K562 (cell line): Measurements from ENCODE around the gene UCHL5. TPM values are rescaled to one million over a fixed set of nuclear protein-coding genes. Genes with fewer than 3 reads are reported as not detected.

Experiments
- BRD9 ChIP-seq: fragments of 450-650 bp; IDR thresholded peaks from 2 replicates; pipeline ENCODE4 v1.6.1; 2018; ENCODE audit warnings: low read depth; ENCODE audit not compliant: partially characterized antibody
- FOXM1 ChIP-seq, 2 experiments: fragments of 450-650 bp in 1 of 2; sonication (generic) in 1 of 2; formaldehyde crosslinking in 1 of 2; IDR thresholded peaks; 2 replicates each; pipeline versions ENCODE4 v1.6.1 to v1.9.0; 2017 to 2022; ENCODE audit warnings: low read depth in 2 of 2, mild to moderate bottlenecking in 2 of 2, missing genetic modification reagents in 1 of 2, moderate library complexity in 1 of 2
- HDAC2 ChIP-seq: fragments of 450-650 bp; IDR thresholded peaks from 2 replicates; pipeline ENCODE4 v1.6.1; 2016; ENCODE audit warnings: mild to moderate bottlenecking
- HNRNPK ChIP-seq: fragments of 200-400 bp; formaldehyde crosslinking; IDR thresholded peaks from one replicate; pipeline ENCODE4 v1.6.1; 2018; ENCODE audit warnings: mild to moderate bottlenecking, low read depth, low read length; ENCODE audit not compliant: poor library complexity, severe bottlenecking
- KDM1A ChIP-seq, 2 experiments: fragments of 450-650 bp; IDR thresholded peaks; 2 replicates each; pipeline ENCODE4 v1.6.1; 2016; ENCODE audit warnings: mild to moderate bottlenecking in 2 of 2
- KDM2B ChIP-seq: fragments of 250-450 bp; sonication (Bioruptor Pico); IDR thresholded peaks from 2 replicates; pipeline ENCODE4 v1.8.0; 2021; ENCODE audit warnings: mild to moderate bottlenecking, moderate library complexity
- RFX1 ChIP-seq: fragments of 450-650 bp; IDR thresholded peaks from 2 replicates; pipeline ENCODE4 v1.6.1; 2016; ENCODE audit warnings: mild to moderate bottlenecking, moderate library complexity
- ZNF311 ChIP-seq: fragments of 250-450 bp; sonication (Bioruptor Pico); IDR thresholded peaks from 2 replicates; pipeline ENCODE4 v1.4.0; 2020; ENCODE audit warnings: mild to moderate bottlenecking, moderate library complexity
- ZNF586 ChIP-seq: fragments of 450-650 bp; formaldehyde crosslinking; conservative IDR thresholded peaks from 2 replicates; pipeline ENCODE4 v1.4.0; 2020; ENCODE audit warnings: mild to moderate bottlenecking, moderate library complexity
- polyA plus RNA-seq, 8 experiments: library from polyadenylated mRNA; depleted of rRNA in 4 of 8; stranded (reverse) in 5 of 8; unstranded in 3 of 8; fragments of >200 nt; fragmentation: Nextera tagmentation in 2 of 8; fragmentation: Illumina TruSeq in 1 of 8; extraction: Ambion mirVana in 2 of 8; extraction: Trizol in 1 of 8; gene quantifications; 2 replicates each; pipeline versions ENCODE4 v1.2.1 to v1.2.3, GENCODE V29; 2011 to 2014; ENCODE audit warnings: inconsistent platforms in 1 of 8, missing spikeins in 1 of 8
- total RNA-seq, 7 experiments: library from RNA; depleted of rRNA in 6 of 7; stranded (reverse); fragments of >200 nt in 6 of 7; fragmentation: Illumina TruSeq in 2 of 7; extraction: Trizol in 2 of 7; gene quantifications; 2 replicates each; pipeline versions ENCODE4 v1.2.1 to v1.2.3, GENCODE V29; 2011 to 2021; ENCODE audit warnings: low replicate concordance in 1 of 7
- TF ChIP-seq, protein P1 (sequence below): sonication (generic); formaldehyde crosslinking; IDR thresholded peaks from 2 replicates; pipeline ENCODE4 v1.8.1; 2022; ENCODE audit warnings: missing genetic modification reagents
- TF ChIP-seq, protein P2 (sequence below): fragments of 450-650 bp; conservative IDR thresholded peaks from 2 replicates; pipeline ENCODE4 v1.6.1; 2016; ENCODE audit warnings: missing genetic modification characterization, low read depth, mild to moderate bottlenecking, missing compliant biosample characterization, moderate library complexity
- TF ChIP-seq, protein P3 (sequence below): fragments of 250-450 bp; sonication (Bioruptor Pico); IDR thresholded peaks from 2 replicates; pipeline ENCODE4 v1.4.0; 2020; ENCODE audit warnings: mild to moderate bottlenecking
- TF ChIP-seq, protein P4 (sequence below): sonication (generic); formaldehyde crosslinking; IDR thresholded peaks from 2 replicates; pipeline ENCODE4 v1.8.0; 2022; ENCODE audit warnings: missing genetic modification reagents, mild to moderate bottlenecking, moderate library complexity, borderline replicate concordance
- TF ChIP-seq, protein P5 (sequence below): conservative IDR thresholded peaks from 2 replicates; pipeline ENCODE4 v1.6.1; 2011; ENCODE audit warnings: low read depth, mild to moderate bottlenecking, low read length; ENCODE audit not compliant: control insufficient read depth
- TF ChIP-seq, protein P6 (sequence below): fragments of 450-650 bp; IDR thresholded peaks from 2 replicates; pipeline ENCODE4 v1.6.1; 2016; ENCODE audit warnings: low read depth, mild to moderate bottlenecking, moderate library complexity
- TF ChIP-seq, protein P7 (sequence below): fragments of 450-650 bp; IDR thresholded peaks from 2 replicates; pipeline ENCODE4 v1.7.1; 2018; ENCODE audit warnings: mild to moderate bottlenecking, low read depth; ENCODE audit not compliant: partially characterized antibody

Gene UCHL5
- total and polyA plus RNA-seq, 9 of the 15 experiments (the other 6 are each of a cell fraction or from before 2014, with no cell fraction given) = 61.0 to 206 (median 122) TPM

DNA sequence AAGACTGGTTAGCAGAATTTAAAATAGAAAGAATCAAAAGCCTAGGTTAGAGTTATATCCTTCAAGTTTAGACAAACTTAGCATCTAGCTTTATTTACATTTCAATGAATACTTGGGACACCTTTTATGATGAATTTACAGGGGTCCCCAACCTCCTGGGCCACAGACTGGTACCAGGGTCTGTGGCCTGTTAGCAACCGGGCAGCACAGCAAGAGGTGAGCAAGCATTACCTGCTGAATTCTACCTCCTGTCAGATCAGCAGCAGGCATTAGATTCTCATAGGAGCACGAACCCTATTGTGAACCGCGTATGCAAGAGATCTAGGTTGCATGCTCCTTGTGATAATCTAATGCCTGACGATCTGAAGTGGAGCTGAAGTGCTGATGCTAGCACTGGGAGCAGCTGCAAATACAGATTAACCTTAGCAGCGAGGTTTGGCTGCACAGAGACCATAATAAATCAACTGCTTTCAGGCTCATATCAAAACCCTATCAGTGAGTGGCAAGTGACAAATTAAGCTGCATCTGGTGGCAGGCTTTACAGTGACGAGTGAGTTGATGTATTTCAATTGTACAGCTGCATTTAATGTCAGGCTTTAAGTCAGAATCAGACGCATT lies 82.0 kb downstream of the UCHL5 start (continued):
- TF ChIP-seq, protein P1, sequence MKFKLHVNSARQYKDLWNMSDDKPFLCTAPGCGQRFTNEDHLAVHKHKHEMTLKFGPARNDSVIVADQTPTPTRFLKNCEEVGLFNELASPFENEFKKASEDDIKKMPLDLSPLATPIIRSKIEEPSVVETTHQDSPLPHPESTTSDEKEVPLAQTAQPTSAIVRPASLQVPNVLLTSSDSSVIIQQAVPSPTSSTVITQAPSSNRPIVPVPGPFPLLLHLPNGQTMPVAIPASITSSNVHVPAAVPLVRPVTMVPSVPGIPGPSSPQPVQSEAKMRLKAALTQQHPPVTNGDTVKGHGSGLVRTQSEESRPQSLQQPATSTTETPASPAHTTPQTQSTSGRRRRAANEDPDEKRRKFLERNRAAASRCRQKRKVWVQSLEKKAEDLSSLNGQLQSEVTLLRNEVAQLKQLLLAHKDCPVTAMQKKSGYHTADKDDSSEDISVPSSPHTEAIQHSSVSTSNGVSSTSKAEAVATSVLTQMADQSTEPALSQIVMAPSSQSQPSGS (CRISPR knock-in tag) = no peak
- TF ChIP-seq, protein P2, sequence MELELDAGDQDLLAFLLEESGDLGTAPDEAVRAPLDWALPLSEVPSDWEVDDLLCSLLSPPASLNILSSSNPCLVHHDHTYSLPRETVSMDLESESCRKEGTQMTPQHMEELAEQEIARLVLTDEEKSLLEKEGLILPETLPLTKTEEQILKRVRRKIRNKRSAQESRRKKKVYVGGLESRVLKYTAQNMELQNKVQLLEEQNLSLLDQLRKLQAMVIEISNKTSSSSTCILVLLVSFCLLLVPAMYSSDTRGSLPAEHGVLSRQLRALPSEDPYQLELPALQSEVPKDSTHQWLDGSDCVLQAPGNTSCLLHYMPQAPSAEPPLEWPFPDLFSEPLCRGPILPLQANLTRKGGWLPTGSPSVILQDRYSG (tag) = 0 out of 2 replicates have a peak, but pooled peaks have one; percentile 56
- TF ChIP-seq, protein P3, sequence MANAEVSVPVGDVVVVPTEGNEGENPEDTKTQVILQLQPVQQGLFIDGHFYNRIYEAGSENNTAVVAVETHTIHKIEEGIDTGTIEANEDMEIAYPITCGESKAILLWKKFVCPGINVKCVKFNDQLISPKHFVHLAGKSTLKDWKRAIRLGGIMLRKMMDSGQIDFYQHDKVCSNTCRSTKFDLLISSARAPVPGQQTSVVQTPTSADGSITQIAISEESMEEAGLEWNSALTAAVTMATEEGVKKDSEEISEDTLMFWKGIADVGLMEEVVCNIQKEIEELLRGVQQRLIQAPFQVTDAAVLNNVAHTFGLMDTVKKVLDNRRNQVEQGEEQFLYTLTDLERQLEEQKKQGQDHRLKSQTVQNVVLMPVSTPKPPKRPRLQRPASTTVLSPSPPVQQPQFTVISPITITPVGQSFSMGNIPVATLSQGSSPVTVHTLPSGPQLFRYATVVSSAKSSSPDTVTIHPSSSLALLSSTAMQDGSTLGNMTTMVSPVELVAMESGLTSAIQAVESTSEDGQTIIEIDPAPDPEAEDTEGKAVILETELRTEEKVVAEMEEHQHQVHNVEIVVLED (CRISPR knock-in tag) = no peak
- TF ChIP-seq FOXM1 (IDR thresholded peaks at IDR 0.05; ENCODE audit: low read depth) = peak; percentile 93
- no peak for TF ChIP-seq FOXM1 (CRISPR knock-in tag; IDR thresholded peaks at IDR 0.05; ENCODE audit: low read depth)
- no peak for TF ChIP-seq ZNF311
- TF ChIP-seq KDM1A (IDR thresholded peaks at IDR 0.05) = peak; percentile 93 to 95
- TF ChIP-seq KDM2B (CRISPR knock-in tag) = no peak
- TF ChIP-seq, protein P4, sequence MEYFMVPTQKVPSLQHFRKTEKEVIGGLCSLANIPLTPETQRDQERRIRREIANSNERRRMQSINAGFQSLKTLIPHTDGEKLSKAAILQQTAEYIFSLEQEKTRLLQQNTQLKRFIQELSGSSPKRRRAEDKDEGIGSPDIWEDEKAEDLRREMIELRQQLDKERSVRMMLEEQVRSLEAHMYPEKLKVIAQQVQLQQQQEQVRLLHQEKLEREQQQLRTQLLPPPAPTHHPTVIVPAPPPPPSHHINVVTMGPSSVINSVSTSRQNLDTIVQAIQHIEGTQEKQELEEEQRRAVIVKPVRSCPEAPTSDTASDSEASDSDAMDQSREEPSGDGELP (CRISPR knock-in tag) = peak; percentile 66
- TF ChIP-seq, protein P5, sequence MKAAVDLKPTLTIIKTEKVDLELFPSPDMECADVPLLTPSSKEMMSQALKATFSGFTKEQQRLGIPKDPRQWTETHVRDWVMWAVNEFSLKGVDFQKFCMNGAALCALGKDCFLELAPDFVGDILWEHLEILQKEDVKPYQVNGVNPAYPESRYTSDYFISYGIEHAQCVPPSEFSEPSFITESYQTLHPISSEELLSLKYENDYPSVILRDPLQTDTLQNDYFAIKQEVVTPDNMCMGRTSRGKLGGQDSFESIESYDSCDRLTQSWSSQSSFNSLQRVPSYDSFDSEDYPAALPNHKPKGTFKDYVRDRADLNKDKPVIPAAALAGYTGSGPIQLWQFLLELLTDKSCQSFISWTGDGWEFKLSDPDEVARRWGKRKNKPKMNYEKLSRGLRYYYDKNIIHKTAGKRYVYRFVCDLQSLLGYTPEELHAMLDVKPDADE = peak; percentile 73
- no peak for TF ChIP-seq HNRNPK
- no peak for TF ChIP-seq ZNF586 (CRISPR knock-in tag)
- TF ChIP-seq, protein P6, sequence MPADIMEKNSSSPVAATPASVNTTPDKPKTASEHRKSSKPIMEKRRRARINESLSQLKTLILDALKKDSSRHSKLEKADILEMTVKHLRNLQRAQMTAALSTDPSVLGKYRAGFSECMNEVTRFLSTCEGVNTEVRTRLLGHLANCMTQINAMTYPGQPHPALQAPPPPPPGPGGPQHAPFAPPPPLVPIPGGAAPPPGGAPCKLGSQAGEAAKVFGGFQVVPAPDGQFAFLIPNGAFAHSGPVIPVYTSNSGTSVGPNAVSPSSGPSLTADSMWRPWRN = peak; percentile 80; the same call in 1 of the 2 replicates
- TF ChIP-seq, protein P7, sequence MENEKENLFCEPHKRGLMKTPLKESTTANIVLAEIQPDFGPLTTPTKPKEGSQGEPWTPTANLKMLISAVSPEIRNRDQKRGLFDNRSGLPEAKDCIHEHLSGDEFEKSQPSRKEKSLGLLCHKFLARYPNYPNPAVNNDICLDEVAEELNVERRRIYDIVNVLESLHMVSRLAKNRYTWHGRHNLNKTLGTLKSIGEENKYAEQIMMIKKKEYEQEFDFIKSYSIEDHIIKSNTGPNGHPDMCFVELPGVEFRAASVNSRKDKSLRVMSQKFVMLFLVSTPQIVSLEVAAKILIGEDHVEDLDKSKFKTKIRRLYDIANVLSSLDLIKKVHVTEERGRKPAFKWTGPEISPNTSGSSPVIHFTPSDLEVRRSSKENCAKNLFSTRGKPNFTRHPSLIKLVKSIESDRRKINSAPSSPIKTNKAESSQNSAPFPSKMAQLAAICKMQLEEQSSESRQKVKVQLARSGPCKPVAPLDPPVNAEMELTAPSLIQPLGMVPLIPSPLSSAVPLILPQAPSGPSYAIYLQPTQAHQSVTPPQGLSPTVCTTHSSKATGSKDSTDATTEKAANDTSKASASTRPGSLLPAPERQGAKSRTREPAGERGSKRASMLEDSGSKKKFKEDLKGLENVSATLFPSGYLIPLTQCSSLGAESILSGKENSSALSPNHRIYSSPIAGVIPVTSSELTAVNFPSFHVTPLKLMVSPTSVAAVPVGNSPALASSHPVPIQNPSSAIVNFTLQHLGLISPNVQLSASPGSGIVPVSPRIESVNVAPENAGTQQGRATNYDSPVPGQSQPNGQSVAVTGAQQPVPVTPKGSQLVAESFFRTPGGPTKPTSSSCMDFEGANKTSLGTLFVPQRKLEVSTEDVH = no peak
- peak; percentile 77 for TF ChIP-seq BRD9
- TF ChIP-seq RFX1 = no peak
- TF ChIP-seq HDAC2 = no peak; the same call in none of the 2 replicates
